ENCODE data around the gene CXCL8. TPM values are rescaled to one million over a fixed set of nuclear protein-coding genes. Genes with fewer than 3 reads are reported as not detected.

Gene CXCL8
- polyA plus RNA-seq, 1 of the 3 experiments (the other 2 are of a cell fraction): 6.0 TPM

GRCh38 chr4:73751830-73752229 is 11.5 kb downstream of the CXCL8 start:
- no peaks in the 10 kb centered on the region for H4K20me1 ChIP-seq (ENCODE audit: insufficient read depth)
- H3K4me1 ChIP-seq (ENCODE audit: control insufficient read depth in 1 of 2, insufficient read depth in 2 of 2, low read depth in 1 of 2, low read length in 1 of 2): no peaks in the 10 kb centered on the region
- WGBS (ENCODE audit: low lambda C conversion rate): 22% methylated on average over 1 of the region's 1 CpG
- H3K27ac ChIP-seq (ENCODE audit: low read depth in 2 of 2, low read length in 1 of 2): no peak overlapping the region
- H3K9me2 ChIP-seq: no peaks in the 10 kb centered on the region
- no peak overlapping the region for H3K9ac ChIP-seq
- no peak for TF ChIP-seq FOXM1 (IDR thresholded peaks at IDR 0.05; ENCODE audit: low read depth)
- no peak for TF ChIP-seq NRF1 (IDR thresholded peaks at IDR 0.05; ENCODE audit: low read depth, low read length)
- TF ChIP-seq TCF12 (IDR thresholded peaks at IDR 0.05): no peak
- TF ChIP-seq SIN3A (IDR thresholded peaks at IDR 0.05; ENCODE audit: borderline replicate concordance, low read depth, low read length): no peak
- TF ChIP-seq FOXJ3 (CRISPR knock-in tag; IDR thresholded peaks at IDR 0.05): no peak
- TF ChIP-seq PBX3 (IDR thresholded peaks at IDR 0.05): no peak
- TF ChIP-seq POLR2AphosphoS5 (IDR thresholded peaks at IDR 0.05; ENCODE audit: low read depth, low read length): no peak
- no peak for TF ChIP-seq GATA2 (CRISPR knock-in tag; IDR thresholded peaks at IDR 0.05)
- TF ChIP-seq MEF2A (IDR thresholded peaks at IDR 0.05; ENCODE audit: borderline replicate concordance, low read depth): no peak
- no peak for TF ChIP-seq ELF1 (IDR thresholded peaks at IDR 0.05)
- TF ChIP-seq CHD2 (IDR thresholded peaks at IDR 0.05; ENCODE audit: low read length, partially characterized antibody): no peak
- no peak for TF ChIP-seq USF1 (IDR thresholded peaks at IDR 0.05; ENCODE audit: borderline replicate concordance, low read depth)
- TF ChIP-seq CTCF (IDR thresholded peaks at IDR 0.05): no peak
- no peak for TF ChIP-seq TEAD4 (IDR thresholded peaks at IDR 0.05; ENCODE audit: borderline replicate concordance, insufficient read depth)
- TF ChIP-seq EP300 (IDR thresholded peaks at IDR 0.05; ENCODE audit: borderline replicate concordance in 1 of 2, low read depth in 1 of 2, low read length in 1 of 2): no peak
- TF ChIP-seq RCOR1 (IDR thresholded peaks at IDR 0.05; ENCODE audit: low read length): no peak
- H3K4me3 ChIP-seq (ENCODE audit: low read depth in 2 of 2, low read length in 1 of 2): no peak overlapping the region
- CTCF ChIA-PET: no interaction called here
- no peaks in the 10 kb centered on the region for H3K9me3 ChIP-seq
- no peak overlapping the region for H2AFZ ChIP-seq (ENCODE audit: low read depth)
- no peak for DNase-seq
- H3K79me2 ChIP-seq (ENCODE audit: insufficient read depth): no peaks in the 10 kb centered on the region
- no peaks in the 10 kb centered on the region for H3F3A ChIP-seq (replicated peaks; ENCODE audit: insufficient read depth)
- no peaks in the 10 kb centered on the region for H3K36me3 ChIP-seq (replicated peaks in 1 of 2; ENCODE audit: control insufficient read depth in 1 of 2, insufficient read depth in 2 of 2, low read length in 1 of 2)
- POLR2A ChIA-PET: no interaction called here
- no peak overlapping the region for H3K4me2 ChIP-seq
- no peaks in the 10 kb centered on the region; the same call in 1 of the 2 replicates for H3K27me3 ChIP-seq (ENCODE audit: insufficient read depth)

GRCh38 chr4:73752424-73752823 is 12.1 kb downstream of the CXCL8 start:
- ChIA-PET CTCF (no interaction called here), POLR2A (no interaction called here)
- no peaks in the 10 kb centered on the region for H3K36me3 ChIP-seq (replicated peaks in 1 of 2; ENCODE audit: control insufficient read depth in 1 of 2, insufficient read depth in 2 of 2, low read length in 1 of 2)
- DNase-seq: no peak
- H3K4me1 ChIP-seq (ENCODE audit: control insufficient read depth in 1 of 2, insufficient read depth in 2 of 2, low read depth in 1 of 2, low read length in 1 of 2): no peaks in the 10 kb centered on the region
- H3K9me2 ChIP-seq: no peaks in the 10 kb centered on the region
- H3K79me2 ChIP-seq (ENCODE audit: insufficient read depth): no peaks in the 10 kb centered on the region
- H3K27ac ChIP-seq (ENCODE audit: low read depth in 2 of 2, low read length in 1 of 2): no peak overlapping the region
- H3F3A ChIP-seq (replicated peaks; ENCODE audit: insufficient read depth): no peaks in the 10 kb centered on the region
- no peak overlapping the region for H3K4me3 ChIP-seq (ENCODE audit: low read depth in 2 of 2, low read length in 1 of 2)
- H4K20me1 ChIP-seq (ENCODE audit: insufficient read depth): no peaks in the 10 kb centered on the region
- no peaks in the 10 kb centered on the region for H3K9me3 ChIP-seq
- H2AFZ ChIP-seq (ENCODE audit: low read depth): no peak overlapping the region
- H3K4me2 ChIP-seq: no peak overlapping the region
- WGBS (ENCODE audit: low lambda C conversion rate): 23% methylated on average over 3 of the region's 3 CpGs
- H3K9ac ChIP-seq: no peak overlapping the region
- no peaks in the 10 kb centered on the region; the same call in 1 of the 2 replicates for H3K27me3 ChIP-seq (ENCODE audit: insufficient read depth)
- TF ChIP-seq EP300 (IDR thresholded peaks at IDR 0.05; ENCODE audit: borderline replicate concordance in 1 of 2, low read depth in 1 of 2, low read length in 1 of 2) (no peak), TEAD4 (IDR thresholded peaks at IDR 0.05; ENCODE audit: borderline replicate concordance, insufficient read depth) (no peak), CTCF (IDR thresholded peaks at IDR 0.05) (no peak), PBX3 (IDR thresholded peaks at IDR 0.05) (no peak), MEF2A (IDR thresholded peaks at IDR 0.05; ENCODE audit: borderline replicate concordance, low read depth) (no peak), EZH2phosphoT487 (IDR thresholded peaks at IDR 0.05; ENCODE audit: borderline replicate concordance, low read depth) (no peak), RFX5 (IDR thresholded peaks at IDR 0.05; ENCODE audit: low read length) (no peak), MAX (IDR thresholded peaks at IDR 0.05; ENCODE audit: low read depth) (no peak), USF2 (IDR thresholded peaks at IDR 0.05; ENCODE audit: borderline replicate concordance, low read depth, low read length) (no peak), RCOR1 (IDR thresholded peaks at IDR 0.05; ENCODE audit: low read length) (no peak)
